Measurements from ENCODE around the gene ITGA2.

DNA sequence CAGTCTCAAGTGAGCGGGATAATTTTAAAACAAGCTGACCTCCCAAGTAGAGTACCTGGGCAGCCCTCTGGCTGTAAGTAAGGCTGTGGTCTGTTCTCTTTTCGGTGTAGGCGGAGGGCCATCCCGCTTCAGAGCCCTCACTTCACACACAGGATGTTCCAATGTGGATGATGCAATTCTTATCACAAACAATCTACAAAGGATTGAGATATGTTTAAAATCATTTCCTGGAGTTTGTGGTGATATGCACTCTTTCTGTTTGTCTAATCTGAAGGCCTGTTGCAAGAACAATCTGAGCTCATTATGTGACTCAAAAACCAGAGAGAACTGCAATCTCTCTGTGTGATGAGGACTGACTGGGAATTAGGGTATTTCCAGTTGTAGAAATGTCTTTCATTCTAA lies 42.5 kb downstream of the ITGA2 start:
- TF ChIP-seq POLR2AphosphoS5 (IDR thresholded peaks at IDR 0.05) = no peak
- TF ChIP-seq, protein P1, sequence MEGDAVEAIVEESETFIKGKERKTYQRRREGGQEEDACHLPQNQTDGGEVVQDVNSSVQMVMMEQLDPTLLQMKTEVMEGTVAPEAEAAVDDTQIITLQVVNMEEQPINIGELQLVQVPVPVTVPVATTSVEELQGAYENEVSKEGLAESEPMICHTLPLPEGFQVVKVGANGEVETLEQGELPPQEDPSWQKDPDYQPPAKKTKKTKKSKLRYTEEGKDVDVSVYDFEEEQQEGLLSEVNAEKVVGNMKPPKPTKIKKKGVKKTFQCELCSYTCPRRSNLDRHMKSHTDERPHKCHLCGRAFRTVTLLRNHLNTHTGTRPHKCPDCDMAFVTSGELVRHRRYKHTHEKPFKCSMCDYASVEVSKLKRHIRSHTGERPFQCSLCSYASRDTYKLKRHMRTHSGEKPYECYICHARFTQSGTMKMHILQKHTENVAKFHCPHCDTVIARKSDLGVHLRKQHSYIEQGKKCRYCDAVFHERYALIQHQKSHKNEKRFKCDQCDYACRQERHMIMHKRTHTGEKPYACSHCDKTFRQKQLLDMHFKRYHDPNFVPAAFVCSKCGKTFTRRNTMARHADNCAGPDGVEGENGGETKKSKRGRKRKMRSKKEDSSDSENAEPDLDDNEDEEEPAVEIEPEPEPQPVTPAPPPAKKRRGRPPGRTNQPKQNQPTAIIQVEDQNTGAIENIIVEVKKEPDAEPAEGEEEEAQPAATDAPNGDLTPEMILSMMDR (IDR thresholded peaks at IDR 0.05) = no peak
- TF ChIP-seq POLR2A (IDR thresholded peaks at IDR 0.05) = no peak
- TF ChIP-seq EP300 (IDR thresholded peaks at IDR 0.05; ENCODE audit: low read depth) = no peak
